Activated CD4-positive, alpha-beta memory T cell treated with anti-CD3 and anti-CD28 coated beads for 36 hours (primary cell): ENCODE data around the gene OSTC. TPM values are rescaled to one million over a fixed set of nuclear protein-coding genes. Genes with fewer than 3 reads are reported as not detected.

ENCODE experiments used
- total RNA-seq, 2 experiments: library from RNA; stranded (reverse); gene quantifications; one replicate each; pipeline ENCODE4 v1.2.3, GENCODE V29; 2021

The OSTC gene
- total RNA-seq, 2 experiments from 2014 or later: 74.3 to 76.6 TPM

Other genes with a start within 250 kb of the OSTC start
- 1,000 to 10,000 TPM; 1,653 to 1,658 TPM for gene RPL34, start 30.0 kb upstream of the OSTC start, total RNA-seq
- not detected for gene ETNPPL, start 112.5 kb downstream of the OSTC start, total RNA-seq